ENCODE data around the gene P2RY13. TPM values are rescaled to one million over a fixed set of nuclear protein-coding genes. Genes with fewer than 3 reads are reported as not detected.
A peak's percentile ranks its signal among the peaks of the same experiment; 100 is the strongest.

P2RY13 gene
- total RNA-seq, 1 experiment from 2014 or later: not detected

GRCh38 chr3:151303751-151304150 is 25.6 kb downstream of the P2RY13 start:
- Histone ChIP-seq H3K79me1 (ENCODE audit: insufficient read depth, low read depth, low read length, poor library complexity, severe bottlenecking) (no peaks in the 10 kb centered on the region), H3K23ac (ENCODE audit: insufficient read length, low read depth, low read length) (no peak overlapping the region), H4K20me1 (ENCODE audit: control insufficient read depth, insufficient read depth, insufficient read length) (no peaks in the 10 kb centered on the region), H4K91ac (ENCODE audit: insufficient read length, low read depth, low read length) (no peak overlapping the region), H3K9ac (ENCODE audit: extremely low read depth, insufficient read length, low read length) (no peak overlapping the region), H3T11ph (ENCODE audit: low read length) (no peak overlapping the region), H2BK5ac (ENCODE audit: insufficient read length, low read length) (no peak overlapping the region), H2AFZ (ENCODE audit: low read length) (no peak overlapping the region), H3K9me3 (ENCODE audit: control insufficient read depth, low read depth, low read length) (no peaks in the 10 kb centered on the region), H3K4me1 (ENCODE audit: insufficient read depth, low read length) (peaks cover 12% of the 10 kb centered on the region; the same call in 1 of the 2 replicates), H3K27me3 (ENCODE audit: insufficient read depth, low read length) (no peaks in the 10 kb centered on the region), H3K18ac (ENCODE audit: insufficient read length, low read depth, low read length) (no peak overlapping the region), H2AK5ac (ENCODE audit: insufficient read length, low read length) (no peak overlapping the region), H3K14ac (ENCODE audit: insufficient read depth, low read length) (no peak overlapping the region), H3K4ac (ENCODE audit: low read depth, low read length) (no peak overlapping the region), H2BK20ac (ENCODE audit: low read depth, low read length, poor library complexity, severe bottlenecking) (no peak overlapping the region), H3K23me2 (ENCODE audit: insufficient read length, low read depth, low read length, poor library complexity, severe bottlenecking) (no peaks in the 10 kb centered on the region), H2BK120ac (ENCODE audit: low read depth, low read length, poor library complexity, severe bottlenecking) (no peak overlapping the region), H3K4me2 (ENCODE audit: insufficient read depth, insufficient read length, low read length) (no peak overlapping the region), H2BK12ac (ENCODE audit: insufficient read length, low read depth, low read length) (no peak overlapping the region), H4K5ac (ENCODE audit: insufficient read length, low read depth, low read length) (no peak overlapping the region), H3K79me2 (ENCODE audit: insufficient read depth, low read length) (no peaks in the 10 kb centered on the region), H3K56ac (ENCODE audit: insufficient read length, low read depth, low read length) (no peak overlapping the region), H3K27ac (ENCODE audit: insufficient read length, low read depth, low read length) (no peak overlapping the region), H4K8ac (replicated peaks; ENCODE audit: insufficient read length, low read depth, low read length) (no peak overlapping the region), H2BK15ac (ENCODE audit: low read depth, low read length) (no peak overlapping the region)
- no peak for DNase-seq
- H3K27me3 Mint-ChIP-seq (ENCODE audit: low read depth): no peaks in the 10 kb centered on the region
- no peaks in the 10 kb centered on the region for H3K36me3 Mint-ChIP-seq (ENCODE audit: insufficient read depth in 1 of 3, low read depth in 3 of 3)
- no peaks in the 10 kb centered on the region for H3K9me3 Mint-ChIP-seq
- TF ChIP-seq, protein P1, sequence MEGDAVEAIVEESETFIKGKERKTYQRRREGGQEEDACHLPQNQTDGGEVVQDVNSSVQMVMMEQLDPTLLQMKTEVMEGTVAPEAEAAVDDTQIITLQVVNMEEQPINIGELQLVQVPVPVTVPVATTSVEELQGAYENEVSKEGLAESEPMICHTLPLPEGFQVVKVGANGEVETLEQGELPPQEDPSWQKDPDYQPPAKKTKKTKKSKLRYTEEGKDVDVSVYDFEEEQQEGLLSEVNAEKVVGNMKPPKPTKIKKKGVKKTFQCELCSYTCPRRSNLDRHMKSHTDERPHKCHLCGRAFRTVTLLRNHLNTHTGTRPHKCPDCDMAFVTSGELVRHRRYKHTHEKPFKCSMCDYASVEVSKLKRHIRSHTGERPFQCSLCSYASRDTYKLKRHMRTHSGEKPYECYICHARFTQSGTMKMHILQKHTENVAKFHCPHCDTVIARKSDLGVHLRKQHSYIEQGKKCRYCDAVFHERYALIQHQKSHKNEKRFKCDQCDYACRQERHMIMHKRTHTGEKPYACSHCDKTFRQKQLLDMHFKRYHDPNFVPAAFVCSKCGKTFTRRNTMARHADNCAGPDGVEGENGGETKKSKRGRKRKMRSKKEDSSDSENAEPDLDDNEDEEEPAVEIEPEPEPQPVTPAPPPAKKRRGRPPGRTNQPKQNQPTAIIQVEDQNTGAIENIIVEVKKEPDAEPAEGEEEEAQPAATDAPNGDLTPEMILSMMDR (conservative IDR thresholded peaks at IDR 0.05): no peak
- H3K4me1 Mint-ChIP-seq: peaks cover 43 to 46% of the 10 kb centered on the region in 2 experiments
- no CpG with 5 or more reads among the region's 2 CpGs for WGBS (ENCODE audit: extremely low coverage, insufficient read length, low lambda C conversion rate)
- peak overlapping the region in 2 of 3 experiments; percentile 6 to 77; a peak in 3 of 7 replicates for H3K27ac Mint-ChIP-seq
- H3K4me3 Mint-ChIP-seq: no peak overlapping the region
